GM21737 (cell line): ENCODE data around the gene CAMK1.

Experiments used
- ATAC-seq: cut with Tn5 transposase; IDR thresholded peaks from one replicate; pipeline ENCODE4 v1.9.1; 2021; ENCODE audit warnings: mild to moderate bottlenecking, moderate library complexity; ENCODE audit not compliant: unreplicated experiment

The CAMK1 gene

GRCh38 chr3:9769426-9770275 is at the start of gene CAMK1:
CAMK1 (minus strand) TSS chr3:9769947; CDS start chr3:9767749, 2,198 bp downstream.
- peak; percentile 53 for ATAC-seq

- no peak for ATAC-seq
These were observed 49.1 kb upstream of the CAMK1 start for GRCh38 chr3:9818666-9819335.

GRCh38 chr3:9817436-9817835 is 47.7 kb upstream of the CAMK1 start:
- no peak for ATAC-seq

GRCh38 chr3:9815986-9816385 is 46.2 kb upstream of the CAMK1 start:
- no peak for ATAC-seq

GRCh38 chr3:9812870-9813483 is 43.2 kb upstream of the CAMK1 start:
- ATAC-seq: no peak

GRCh38 chr3:9810846-9811245 is 41.1 kb upstream of the CAMK1 start:
- ATAC-seq: no peak

- no peak for ATAC-seq
These were observed 40.7 kb upstream of the CAMK1 start for GRCh38 chr3:9810433-9810770.

GRCh38 chr3:9809615-9810432 is 40.1 kb upstream of the CAMK1 start, which contains the start of gene TTLL3:
TTLL3 (plus strand) TSS chr3:9810262; CDS start chr3:9810662, 400 bp downstream.
- no peak for ATAC-seq

- peak; percentile 15 for ATAC-seq
These were observed 39.5 kb upstream of the CAMK1 start for GRCh38 chr3:9809239-9809614.

GRCh38 chr3:9808345-9809037 is 38.7 kb upstream of the CAMK1 start:
- peak; percentile 49 for ATAC-seq

- no peak for ATAC-seq
These were observed 38.2 kb upstream of the CAMK1 start for GRCh38 chr3:9807981-9808344.

- no peak for ATAC-seq
These were observed 37.2 kb upstream of the CAMK1 start for GRCh38 chr3:9806688-9807589.

- no peak for ATAC-seq
These were observed 36.4 kb upstream of the CAMK1 start for GRCh38 chr3:9806137-9806536.

GRCh38 chr3:9804996-9805395 is 35.2 kb upstream of the CAMK1 start:
- no peak for ATAC-seq

- no peak for ATAC-seq
These were observed 33.7 kb upstream of the CAMK1 start for GRCh38 chr3:9803494-9803893.

- ATAC-seq: no peak
These were observed 30.8 kb upstream of the CAMK1 start for GRCh38 chr3:9800529-9800928.

GRCh38 chr3:9797196-9797945 is 27.6 kb upstream of the CAMK1 start:
- ATAC-seq: no peak

GRCh38 chr3:9795207-9795606 is 25.5 kb upstream of the CAMK1 start:
- ATAC-seq: no peak

- ATAC-seq: no peak
These were observed 24.7 kb upstream of the CAMK1 start for GRCh38 chr3:9794400-9794799.
